ENCODE results near the gene CORO6.
"Not testable (repeated sequence)": the region's sequence is repeated elsewhere in the genome, so short reads cannot be mapped to it uniquely, and the experiment has no call there.

CORO6 gene

GRCh38 chr17:29663155-29663554 lies 40.4 kb upstream of the CORO6 start:
- no peak overlapping the region for H3K4me3 ChIP-seq (ENCODE audit: low read depth, low read length)
- DNase-seq (ENCODE audit: low read depth): no peak
- no peak for TF ChIP-seq CTCF (IDR thresholded peaks at IDR 0.05; ENCODE audit: low read depth, low read length, missing control alignments)

- no peak for TF ChIP-seq CTCF (IDR thresholded peaks at IDR 0.05; ENCODE audit: low read depth, low read length, missing control alignments)
Observed at GRCh38 chr17:29661213-29661612, 38.5 kb upstream of the CORO6 start.

GRCh38 chr17:29659155-29659554 lies 36.4 kb upstream of the CORO6 start:
- no peak for TF ChIP-seq CTCF (IDR thresholded peaks at IDR 0.05; ENCODE audit: low read depth, low read length, missing control alignments)
- DNase-seq (ENCODE audit: low read depth): no peak
- no peak overlapping the region for H3K4me3 ChIP-seq (ENCODE audit: low read depth, low read length)

More at GRCh38 chr17:29661213-29661612, 38.5 kb upstream of the CORO6 start:
- no peak for DNase-seq (ENCODE audit: low read depth)
- H3K4me3 ChIP-seq (ENCODE audit: low read depth, low read length): no peak overlapping the region

- DNase-seq (ENCODE audit: low read depth): no peak
- TF ChIP-seq CTCF (IDR thresholded peaks at IDR 0.05; ENCODE audit: low read depth, low read length, missing control alignments): no peak
- H3K4me3 ChIP-seq (ENCODE audit: low read depth, low read length): no peak overlapping the region
Observed at GRCh38 chr17:29655323-29655722, 32.6 kb upstream of the CORO6 start.

GRCh38 chr17:29653995-29654714 lies 31.4 kb upstream of the CORO6 start:
- DNase-seq (ENCODE audit: low read depth): no peak
- no peak overlapping the region for H3K4me3 ChIP-seq (ENCODE audit: low read depth, low read length)
- TF ChIP-seq CTCF (IDR thresholded peaks at IDR 0.05; ENCODE audit: low read depth, low read length, missing control alignments): no peak

- H3K4me3 ChIP-seq (ENCODE audit: low read depth, low read length): no peak overlapping the region
- no peak for DNase-seq (ENCODE audit: low read depth)
- TF ChIP-seq CTCF (IDR thresholded peaks at IDR 0.05; ENCODE audit: low read depth, low read length, missing control alignments): no peak
Observed at GRCh38 chr17:29652976-29653375, 30.3 kb upstream of the CORO6 start.

- DNase-seq (ENCODE audit: low read depth); H3K4me3 ChIP-seq (ENCODE audit: low read depth, low read length): not testable (repeated sequence)
Observed at GRCh38 chr17:29651913-29652312, 29.2 kb upstream of the CORO6 start.
